GM18511 (cell line): ENCODE data around the gene TROAP.

Experiments
- ATAC-seq: cut with Tn5 transposase; IDR thresholded peaks from one replicate; pipeline ENCODE4 v1.9.1; 2021; ENCODE audit warnings: mild to moderate bottlenecking, moderate library complexity; ENCODE audit not compliant: unreplicated experiment

Gene TROAP

DNA sequence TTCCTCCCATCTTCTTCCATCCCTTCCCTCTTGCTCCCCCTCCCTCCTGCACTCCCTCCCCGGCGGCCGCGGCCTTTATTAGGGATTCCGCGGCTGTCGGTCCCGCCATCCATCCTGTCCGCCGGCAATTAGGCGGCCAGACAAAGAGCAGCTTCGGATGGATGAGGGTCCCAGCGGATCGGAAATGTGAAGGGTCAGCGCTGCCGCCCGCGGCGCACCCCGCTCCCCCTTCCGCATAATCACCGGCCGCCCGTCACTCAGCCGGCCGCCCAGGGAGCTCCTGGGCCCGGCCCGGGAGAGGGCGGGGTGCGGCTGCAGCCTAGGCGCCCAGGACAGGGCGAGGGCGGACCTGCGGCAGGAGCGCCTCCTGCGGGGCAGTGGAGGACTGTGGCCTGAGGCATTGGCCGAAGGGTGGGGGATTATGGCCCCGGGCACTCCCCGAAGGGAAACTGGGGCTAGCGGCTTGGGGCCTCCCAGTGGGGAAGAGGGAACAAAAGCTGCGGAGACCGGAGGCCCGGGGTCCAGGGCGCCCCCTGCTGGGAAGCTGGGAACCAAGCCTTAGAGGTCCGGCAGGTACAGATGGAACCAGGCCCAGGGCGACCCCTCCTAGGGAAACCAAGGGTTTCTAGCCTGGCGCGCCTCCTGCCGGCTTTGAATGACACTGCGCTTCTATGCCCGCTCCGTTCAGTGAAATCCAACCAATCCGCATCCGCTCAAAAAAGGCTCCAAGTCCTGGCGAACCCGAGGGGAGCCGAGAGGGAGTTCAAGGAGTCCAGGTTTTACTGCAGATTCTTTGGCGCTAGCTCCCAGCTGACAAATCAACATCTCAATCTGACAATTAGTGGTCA is 19.2 kb downstream of the TROAP start:
- peak; percentile 64 for ATAC-seq

DNA sequence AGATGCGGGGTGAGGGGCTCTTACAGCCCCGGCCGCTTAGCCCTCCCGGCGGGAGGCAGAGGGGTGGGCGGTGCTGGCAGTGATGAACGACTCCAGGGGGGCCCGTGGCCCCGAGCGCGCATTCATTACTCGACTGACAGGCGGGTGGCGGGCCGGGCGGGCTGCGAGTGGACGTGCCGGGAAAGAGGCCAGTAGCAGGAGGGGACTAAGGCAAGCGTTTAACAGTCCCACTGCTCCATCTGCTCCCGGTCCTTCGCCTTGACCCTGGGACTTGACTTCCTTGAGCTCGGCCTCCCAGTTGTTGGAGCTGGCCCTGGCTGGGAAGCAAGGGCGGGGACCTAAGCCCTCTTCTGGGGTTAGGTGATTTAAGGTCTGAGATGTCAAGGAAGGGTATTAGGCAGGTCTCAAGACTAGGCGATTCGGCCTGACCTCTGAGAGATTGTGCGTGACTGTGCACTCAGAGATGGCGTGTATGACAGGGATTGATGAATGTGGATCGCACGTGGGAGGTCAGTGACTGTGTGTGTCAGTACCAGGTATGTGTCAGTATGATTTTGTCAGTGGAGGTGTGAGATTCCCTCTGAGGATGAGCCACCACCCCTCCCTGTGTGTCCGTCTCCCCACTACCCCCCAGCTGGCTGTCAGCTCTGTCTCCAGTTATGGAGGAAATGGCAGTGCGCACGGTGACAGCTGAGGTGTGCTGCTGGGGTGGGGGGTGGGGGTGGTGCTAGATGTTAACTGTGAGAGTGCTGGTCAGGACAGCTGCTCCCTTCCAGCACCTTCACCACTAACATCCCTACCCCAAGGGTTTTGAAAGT is 20.1 kb downstream of the TROAP start:
- ATAC-seq: no peak

DNA sequence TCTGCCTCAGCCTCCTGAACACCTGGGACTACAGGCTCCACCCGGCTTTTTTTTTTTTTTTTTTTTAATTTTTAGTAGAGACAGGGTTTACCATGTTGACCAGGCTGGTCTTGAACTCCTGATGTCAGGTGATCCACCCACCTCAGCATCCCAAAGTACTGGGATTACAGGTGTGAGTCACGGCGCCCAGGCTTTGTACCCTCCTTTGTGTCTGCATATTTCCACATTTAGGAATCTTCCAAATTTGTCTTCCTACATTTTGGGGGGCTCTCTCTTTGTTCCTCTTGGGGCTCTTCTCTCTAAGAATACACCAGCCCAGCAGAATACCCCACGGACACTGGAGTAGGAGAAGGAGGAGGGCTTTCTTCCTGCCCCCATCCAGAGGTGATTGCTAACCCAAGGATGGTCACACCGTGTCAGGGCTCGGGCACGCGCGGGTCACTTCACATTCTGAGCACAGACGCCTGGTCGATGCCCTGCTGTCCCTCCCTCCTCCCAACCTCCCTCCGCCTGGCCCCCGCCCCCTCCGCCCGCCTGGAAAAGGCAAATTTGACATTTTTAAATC is 21.5 kb downstream of the TROAP start:
- ATAC-seq: no peak

DNA sequence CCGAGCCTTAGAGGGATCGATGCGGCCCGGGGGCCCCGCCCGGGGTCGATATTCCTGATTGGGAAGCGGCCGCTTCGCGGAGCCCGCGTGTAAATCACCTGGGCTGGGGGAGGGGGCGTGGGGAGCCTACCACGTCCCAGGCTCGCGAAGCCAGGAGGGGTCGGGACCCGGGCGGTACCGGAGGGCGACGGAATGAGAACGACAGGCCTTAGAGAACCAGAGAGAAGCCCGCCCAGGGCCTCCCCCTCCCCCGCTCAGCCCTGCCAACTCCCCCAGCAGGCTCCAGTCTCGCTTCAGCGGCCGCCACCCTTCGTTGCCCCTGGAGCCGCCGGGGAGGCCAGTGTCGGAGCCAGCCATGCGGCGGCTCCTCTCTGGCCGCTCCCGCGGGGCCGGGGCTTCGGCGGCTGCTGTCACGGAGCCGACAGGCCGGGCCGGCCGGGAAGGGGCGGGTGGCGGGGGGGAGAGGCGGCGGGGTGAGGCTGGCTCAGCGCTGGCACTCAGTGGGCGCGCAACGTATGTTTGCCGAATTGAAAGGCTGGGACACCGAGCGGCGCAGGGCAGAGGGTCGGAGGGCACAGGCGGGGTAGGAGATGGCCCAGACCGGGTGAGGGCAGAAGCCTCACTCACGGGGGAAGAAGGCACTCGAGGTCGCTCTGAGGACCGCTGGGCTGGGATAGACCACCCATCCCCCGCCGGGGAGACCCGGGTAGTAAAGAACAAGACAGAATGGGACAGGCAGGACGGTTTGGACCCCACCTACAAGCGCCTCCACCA is 22.2 kb downstream of the TROAP start:
- ATAC-seq: peak; percentile 51

DNA sequence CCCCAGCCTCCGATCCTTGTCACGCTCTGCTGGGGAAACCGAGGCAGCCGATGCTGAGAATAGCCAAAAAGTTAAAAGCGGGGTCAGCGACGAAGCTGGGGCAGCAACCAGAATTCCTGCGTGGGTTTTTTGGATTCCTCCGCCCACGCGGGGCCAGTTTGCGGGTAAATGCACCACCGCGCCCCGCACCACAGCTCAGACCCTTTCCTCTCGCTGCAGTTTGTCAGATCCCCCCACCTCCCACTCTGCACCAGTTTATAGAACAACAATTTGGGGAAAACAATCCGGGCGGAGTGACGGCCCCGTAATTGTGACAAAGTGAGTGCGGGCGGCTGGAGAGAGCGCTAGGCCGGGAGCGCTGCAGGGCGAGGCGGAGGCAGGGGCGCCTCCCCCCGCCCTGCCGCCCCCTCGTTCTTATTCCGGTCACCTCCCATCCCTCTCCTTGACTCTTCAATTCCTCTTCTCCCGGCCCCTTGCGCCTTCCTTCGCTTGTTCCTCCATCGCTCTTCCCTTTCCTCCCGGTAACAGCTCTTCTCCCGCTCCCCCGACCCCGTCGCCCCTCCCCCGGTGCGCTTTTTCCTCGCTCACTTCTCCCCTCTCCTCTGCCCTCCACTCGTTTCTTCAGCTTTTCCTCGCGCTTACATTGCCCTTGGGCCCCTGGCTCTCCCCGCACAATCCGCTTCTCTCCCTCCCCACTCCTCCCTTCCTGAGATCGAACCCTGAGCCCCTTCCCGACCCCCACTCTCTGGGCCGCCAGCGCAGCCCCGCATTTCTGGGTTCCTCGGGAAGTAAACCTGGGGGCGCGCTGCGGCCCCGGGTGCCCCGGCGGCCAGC is 23.0 kb downstream of the TROAP start:
- no peak for ATAC-seq

DNA sequence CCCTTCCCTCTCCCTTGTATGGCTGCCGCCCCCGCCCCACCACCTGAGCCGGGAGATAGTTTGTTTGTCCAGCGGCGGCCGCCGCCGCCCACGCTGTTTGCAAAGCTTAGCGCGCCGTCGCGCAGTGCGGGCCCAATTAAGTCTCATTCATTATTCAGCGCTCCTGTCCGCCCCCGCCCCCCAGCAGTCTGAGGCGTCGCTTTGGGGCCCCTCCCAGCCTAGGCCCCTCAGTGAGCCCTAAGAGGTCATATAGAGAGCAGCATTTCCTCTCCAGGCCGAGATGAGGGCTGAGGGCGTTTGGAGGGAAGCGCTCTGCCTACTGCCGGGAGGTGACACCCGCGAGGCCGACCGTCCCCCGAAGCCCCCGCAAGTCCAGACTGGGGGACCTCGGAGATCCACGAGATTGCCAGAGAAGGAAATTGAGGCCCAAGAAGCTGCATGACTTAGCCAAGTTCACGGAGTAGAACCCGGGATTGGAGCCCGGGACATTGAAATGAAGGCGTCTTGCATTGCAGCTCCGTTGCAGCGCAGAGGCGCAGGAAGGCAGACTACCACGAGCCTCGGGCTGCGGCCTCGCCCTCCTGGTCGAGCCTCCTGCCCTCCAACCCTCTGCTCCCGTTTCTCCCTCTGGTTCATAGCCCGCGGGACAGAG is 23.7 kb downstream of the TROAP start, which contains the start of gene DNAJC22:
Gene DNAJC22 (plus strand): TSS at position 230 of the 652 bp plus-strand sequence. CDS start 1,985 bp downstream, outside the sequence.
- no peak for ATAC-seq

DNA sequence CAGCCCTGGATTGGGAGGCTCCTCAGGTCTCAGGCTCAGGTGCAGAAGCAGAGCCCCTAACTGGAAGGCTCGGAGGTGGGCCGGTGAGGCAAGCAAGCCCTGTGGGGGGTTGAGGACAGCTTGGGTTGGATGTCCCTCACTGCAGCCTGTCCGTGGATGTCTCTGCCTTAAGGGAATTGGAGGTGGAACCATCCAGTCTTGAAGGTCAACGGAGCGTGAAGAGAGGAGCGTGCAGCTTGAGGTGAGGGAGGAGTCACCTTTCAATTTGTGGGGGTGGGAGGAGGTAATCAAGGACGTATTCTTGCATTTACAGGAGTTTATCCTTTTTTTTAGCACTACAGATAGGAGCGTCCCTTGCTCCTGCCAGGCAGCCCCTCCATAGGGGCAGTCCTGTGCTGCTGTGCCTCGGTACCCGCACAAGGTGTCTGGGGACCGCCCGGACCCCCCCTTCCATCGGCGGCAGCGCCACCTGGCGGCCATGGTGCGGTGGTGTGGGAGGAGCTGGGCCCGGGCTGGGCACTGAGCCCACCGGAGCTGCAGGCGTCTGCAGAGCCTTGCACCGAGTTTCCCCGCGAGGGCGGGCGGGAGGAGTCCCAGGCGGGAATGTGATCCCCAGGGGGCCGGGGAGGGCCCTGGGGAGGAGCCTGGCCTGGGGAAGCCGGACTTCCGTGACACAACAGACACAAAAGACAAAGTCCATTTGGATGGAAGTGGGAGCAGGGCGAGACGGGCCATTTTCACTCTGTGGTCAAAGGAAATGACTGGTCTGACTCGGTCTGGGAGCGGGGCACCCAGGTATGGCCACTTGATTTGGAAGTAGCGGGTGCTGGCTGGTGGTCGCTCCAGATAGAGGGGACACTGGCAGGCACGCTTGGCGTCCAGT is 24.5 kb downstream of the TROAP start:
- ATAC-seq: no peak

DNA sequence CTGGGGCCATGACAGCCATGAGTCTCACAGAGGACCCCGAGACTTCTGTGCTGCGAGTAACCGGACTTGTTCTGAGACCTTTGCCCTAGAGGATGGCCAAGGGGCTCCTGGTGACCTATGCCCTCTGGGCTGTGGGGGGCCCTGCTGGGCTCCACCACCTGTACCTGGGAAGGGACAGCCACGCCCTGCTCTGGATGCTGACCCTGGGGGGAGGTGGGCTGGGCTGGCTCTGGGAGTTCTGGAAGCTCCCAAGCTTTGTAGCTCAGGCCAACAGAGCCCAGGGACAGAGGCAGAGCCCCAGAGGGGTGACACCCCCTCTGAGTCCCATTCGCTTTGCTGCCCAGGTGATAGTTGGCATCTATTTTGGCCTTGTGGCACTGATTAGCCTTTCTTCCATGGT is 25.7 kb downstream of the TROAP start:
- no peak for ATAC-seq

DNA sequence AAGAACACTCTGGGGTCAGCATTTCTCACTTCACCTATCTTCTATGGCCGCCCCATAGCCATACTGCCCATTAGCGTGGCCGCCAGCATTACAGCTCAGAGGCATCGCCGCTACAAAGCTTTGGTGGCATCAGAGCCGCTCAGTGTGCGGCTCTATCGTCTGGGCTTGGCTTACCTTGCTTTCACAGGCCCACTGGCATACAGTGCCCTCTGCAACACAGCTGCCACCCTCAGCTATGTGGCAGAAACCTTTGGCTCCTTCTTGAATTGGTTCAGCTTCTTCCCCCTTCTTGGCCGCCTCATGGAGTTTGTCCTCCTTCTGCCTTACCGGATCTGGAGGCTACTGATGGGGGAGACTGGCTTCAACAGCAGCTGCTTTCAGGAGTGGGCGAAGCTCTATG is 26.2 kb downstream of the TROAP start:
- ATAC-seq: no peak

DNA sequence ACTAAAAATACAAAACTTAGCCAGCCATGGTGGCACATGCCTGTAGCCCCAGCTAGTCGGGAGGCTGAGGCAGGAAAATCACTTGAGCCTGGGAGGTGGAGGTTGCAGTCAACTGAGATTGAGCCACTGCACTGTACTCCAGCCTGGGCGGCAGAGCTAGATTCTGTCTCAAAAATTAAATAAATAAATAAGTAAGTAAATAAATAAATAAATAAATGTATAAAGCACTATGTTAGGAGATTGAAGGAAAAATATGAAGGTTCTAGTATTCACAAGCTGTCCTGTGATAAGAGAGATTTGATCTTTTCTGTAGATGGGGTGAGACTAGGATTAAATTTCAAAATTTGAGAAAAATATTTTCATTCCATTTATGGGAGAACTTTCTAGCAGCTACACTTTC is 29.3 kb downstream of the TROAP start:
- ATAC-seq: no peak

DNA sequence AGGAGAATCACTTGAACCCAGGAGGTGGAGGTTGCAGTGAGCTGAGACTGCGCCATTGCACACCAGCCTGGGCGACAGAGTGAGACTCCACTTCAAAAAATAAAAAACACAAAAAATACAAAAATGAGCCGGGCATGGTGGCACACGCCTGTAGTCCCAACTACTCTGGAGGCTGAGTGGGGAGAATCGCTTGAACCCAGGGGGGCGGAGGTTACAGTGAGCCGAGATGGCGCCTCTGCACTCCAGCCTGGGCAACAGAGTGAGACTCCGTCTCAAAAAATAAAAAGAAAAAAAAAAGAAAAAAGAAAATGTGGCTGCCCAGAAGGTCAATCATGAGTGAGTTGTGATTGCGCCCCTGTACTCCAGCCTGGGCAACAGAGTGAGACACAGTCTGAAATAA is 32.9 kb downstream of the TROAP start:
- no peak for ATAC-seq

DNA sequence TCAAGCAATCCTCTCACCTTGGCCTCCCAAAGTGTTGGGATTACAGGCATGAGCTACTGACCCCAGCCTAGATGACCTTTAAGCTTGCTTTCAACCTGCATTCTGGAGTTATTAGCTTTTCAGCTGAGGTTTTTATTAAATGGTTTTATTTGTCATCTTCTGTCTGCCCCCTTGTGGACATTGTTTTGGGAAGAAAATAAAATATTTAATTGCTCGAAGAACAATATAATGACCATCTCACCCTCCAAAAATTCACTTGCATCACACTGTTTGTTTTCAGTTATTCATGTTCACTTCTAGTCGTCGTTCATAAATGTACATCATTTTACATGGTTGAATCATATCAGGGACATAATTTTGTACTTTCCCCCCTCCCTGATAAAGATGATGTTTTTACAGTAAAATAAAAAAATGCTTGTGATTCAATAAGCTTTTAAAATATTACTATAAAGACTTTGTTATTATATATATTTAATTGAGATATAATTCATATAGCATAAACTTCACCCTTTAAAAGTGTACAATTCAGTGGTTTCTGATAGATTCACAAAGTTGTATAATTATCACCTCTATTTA is 34.1 kb downstream of the TROAP start:
- ATAC-seq: no peak

DNA sequence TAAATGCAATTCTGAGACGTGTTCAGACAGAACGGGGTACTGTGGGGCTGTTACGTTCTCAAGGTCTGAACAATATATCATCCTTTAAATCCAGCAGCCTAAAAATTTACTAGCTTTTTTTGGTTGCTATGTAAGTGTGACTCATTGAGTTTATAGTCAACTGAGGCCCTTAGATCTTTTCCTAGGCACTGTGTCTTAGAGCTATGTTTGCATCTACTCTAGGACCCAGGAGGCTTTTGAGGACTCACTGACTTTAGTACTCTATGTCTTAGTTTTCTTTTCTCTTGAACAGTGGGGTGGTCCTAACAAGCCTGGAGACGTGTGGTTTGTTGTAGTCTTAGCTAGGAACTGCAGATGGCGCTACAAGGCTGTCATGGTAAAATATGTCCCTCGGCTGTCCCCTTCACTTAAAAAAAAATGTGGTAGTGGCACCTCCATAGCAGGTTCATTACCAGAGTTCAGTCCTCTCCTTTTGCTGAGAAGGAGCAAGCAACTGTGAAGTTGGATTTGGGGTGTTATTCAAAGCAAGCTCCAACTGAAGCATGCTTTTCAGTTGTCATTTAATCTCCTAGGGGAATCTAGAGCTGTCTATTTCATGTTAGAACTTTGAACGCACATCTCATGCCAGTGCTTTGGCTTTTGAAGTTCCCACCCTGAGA is 35.6 kb downstream of the TROAP start:
- ATAC-seq: no peak

DNA sequence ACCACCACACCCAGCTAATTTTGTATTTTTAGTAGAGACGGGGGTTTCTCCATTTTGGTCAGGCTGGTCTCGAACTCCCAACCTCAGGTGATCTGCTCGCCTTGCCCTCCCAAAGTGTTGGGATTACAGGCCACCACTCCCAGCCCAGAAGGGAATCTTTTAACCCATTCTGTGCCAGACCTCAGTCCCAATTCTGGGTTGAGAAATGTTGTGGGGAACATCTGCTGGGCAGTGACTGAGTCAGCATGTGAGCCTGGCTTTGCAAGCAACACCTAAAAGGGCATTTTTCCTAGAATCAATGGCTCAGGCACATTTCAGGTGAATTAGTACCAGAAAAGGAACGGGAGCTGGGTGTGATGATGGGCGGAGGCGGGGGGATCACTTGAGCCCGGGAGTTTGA is 36.6 kb downstream of the TROAP start:
- ATAC-seq: no peak

DNA sequence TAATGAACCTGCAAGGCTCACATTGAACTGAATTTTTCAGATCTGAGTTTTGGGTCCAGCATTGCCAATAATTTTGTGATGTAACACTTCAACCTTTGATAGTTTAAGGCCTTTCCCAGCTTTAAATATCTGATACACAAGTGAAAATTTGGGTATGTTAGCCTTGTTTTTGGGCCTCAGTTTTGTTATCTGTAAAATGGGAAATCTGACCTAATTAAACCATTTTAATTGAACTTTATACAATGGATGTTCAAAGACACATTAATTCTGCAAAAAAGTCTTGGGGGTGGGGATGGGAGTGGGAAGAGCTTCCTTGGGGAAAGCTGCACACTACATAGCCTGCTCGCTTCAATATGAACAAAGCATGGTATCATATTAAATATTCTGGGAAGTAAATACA is 39.0 kb downstream of the TROAP start:
- no peak for ATAC-seq

DNA sequence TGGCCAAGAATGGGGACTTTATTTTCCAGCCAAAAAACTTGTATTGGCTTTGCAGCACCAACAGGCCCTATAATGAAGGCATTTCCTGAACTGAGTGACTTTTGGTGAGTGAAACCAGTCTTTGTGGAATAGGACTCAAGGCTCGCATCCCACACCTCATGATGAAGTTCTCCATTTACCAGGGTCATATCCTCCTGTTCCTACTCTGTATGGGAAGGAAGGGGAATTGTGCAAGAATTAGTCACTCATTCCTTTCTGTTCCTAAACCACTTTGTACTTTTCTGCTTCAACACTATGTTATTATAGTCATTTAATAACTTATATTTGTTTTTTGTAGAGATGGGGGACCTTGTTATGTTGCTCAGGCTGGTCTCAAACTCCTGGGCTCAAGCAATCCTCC is 41.9 kb downstream of the TROAP start:
- no peak for ATAC-seq

DNA sequence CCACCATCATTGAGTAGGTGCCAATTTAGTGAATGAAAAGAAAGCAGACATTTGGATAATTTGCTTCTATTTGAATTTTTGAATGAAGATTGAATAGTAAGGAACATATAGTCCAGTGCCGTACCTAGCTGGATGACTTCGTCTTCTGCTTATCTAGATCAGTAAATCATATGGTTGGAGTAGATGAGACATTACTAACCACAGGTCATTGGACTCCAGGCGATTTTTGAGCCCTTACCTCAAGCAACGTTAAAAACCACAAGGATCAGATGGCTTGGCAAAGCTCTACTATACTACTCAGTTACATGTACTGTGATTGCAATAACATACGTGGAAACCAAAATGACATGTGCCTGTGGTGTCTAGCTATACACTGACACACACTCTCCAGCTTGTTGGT is 42.5 kb downstream of the TROAP start:
- ATAC-seq: no peak
